HEK293 (cell line): ENCODE measurements around the gene CDH7.

Source experiments
- MEIS1 ChIP-seq: sonication (generic); formaldehyde crosslinking; IDR thresholded peaks from 2 replicates; pipeline ENCODE4 v1.8.1; 2022; ENCODE audit warnings: missing genetic modification reagents, mild to moderate bottlenecking, borderline replicate concordance
- SALL2 ChIP-seq: fragments of 450-650 bp; formaldehyde crosslinking; IDR thresholded peaks from 2 replicates; pipeline ENCODE4 v1.5.0; 2017; ENCODE audit warnings: missing biosample characterization, mild to moderate bottlenecking, missing genetic modification characterization, borderline replicate concordance
- TRIM28 ChIP-seq: IDR thresholded peaks from 2 replicates; pipeline ENCODE4 v1.6.1; 2011; ENCODE audit warnings: low read length, control low read depth, borderline replicate concordance
- ZFHX2 ChIP-seq: fragments of 450-650 bp; formaldehyde crosslinking; conservative IDR thresholded peaks from 2 replicates; pipeline ENCODE4 v1.5.1; 2016; ENCODE audit warnings: missing biosample characterization, missing genetic modification characterization
- ZNF133 ChIP-seq: fragments of 450-650 bp; formaldehyde crosslinking; IDR thresholded peaks from 2 replicates; pipeline ENCODE4 v1.5.1; 2016; ENCODE audit warnings: missing biosample characterization, missing genetic modification characterization
- ZNF624 ChIP-seq: fragments of 450-650 bp; formaldehyde crosslinking; IDR thresholded peaks from 2 replicates; pipeline ENCODE4 v1.5.1; 2017; ENCODE audit warnings: missing biosample characterization, missing genetic modification characterization
- TF ChIP-seq, protein P1 (sequence below): fragments of 450-650 bp; formaldehyde crosslinking; IDR thresholded peaks from 2 replicates; pipeline ENCODE4 v1.5.1; 2016; ENCODE audit warnings: missing biosample characterization, missing genetic modification characterization, low read depth
- TF ChIP-seq, protein P2 (sequence below): fragments of 450-650 bp; formaldehyde crosslinking; IDR thresholded peaks from 2 replicates; pipeline ENCODE4 v1.5.1; 2016; ENCODE audit warnings: missing biosample characterization, missing genetic modification characterization
- TF ChIP-seq, protein P3 (sequence below): fragments of 450-650 bp; formaldehyde crosslinking; IDR thresholded peaks from 2 replicates; pipeline ENCODE4 v1.5.1; 2016; ENCODE audit warnings: missing biosample characterization, missing genetic modification characterization
- TF ChIP-seq, protein P4 (sequence below): fragments of 450-650 bp; formaldehyde crosslinking; IDR thresholded peaks from 2 replicates; pipeline ENCODE4 v1.5.1; 2016; ENCODE audit warnings: missing biosample characterization, missing genetic modification characterization

DNA sequence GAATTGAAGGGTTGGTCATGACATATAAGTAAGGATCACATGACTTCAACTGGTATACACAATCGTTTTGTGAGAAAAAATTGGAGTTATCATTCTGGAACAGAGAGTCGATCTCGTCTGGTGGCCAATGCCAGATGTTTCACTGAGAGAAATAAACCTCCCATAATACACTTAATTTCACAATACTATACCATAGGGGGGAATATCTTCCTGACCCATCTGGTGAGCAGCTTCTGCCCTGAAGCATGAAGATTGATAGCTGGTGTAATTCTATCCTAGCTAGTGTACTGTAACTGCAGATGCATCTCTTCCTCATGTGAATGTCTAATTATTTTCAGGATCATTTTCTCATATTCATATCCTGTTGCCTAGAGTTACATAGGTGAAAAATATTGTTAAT, 15.7 kb upstream of the CDH7 start:
- no peak for TF ChIP-seq ZNF133 (tag by site-specific recombination)
- no peak for TF ChIP-seq ZNF624 (tag by site-specific recombination)
- TF ChIP-seq ZFHX2 (tag by site-specific recombination), result no peak
- TF ChIP-seq, protein P1, sequence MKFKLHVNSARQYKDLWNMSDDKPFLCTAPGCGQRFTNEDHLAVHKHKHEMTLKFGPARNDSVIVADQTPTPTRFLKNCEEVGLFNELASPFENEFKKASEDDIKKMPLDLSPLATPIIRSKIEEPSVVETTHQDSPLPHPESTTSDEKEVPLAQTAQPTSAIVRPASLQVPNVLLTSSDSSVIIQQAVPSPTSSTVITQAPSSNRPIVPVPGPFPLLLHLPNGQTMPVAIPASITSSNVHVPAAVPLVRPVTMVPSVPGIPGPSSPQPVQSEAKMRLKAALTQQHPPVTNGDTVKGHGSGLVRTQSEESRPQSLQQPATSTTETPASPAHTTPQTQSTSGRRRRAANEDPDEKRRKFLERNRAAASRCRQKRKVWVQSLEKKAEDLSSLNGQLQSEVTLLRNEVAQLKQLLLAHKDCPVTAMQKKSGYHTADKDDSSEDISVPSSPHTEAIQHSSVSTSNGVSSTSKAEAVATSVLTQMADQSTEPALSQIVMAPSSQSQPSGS, result no peak
- TF ChIP-seq, protein P2, sequence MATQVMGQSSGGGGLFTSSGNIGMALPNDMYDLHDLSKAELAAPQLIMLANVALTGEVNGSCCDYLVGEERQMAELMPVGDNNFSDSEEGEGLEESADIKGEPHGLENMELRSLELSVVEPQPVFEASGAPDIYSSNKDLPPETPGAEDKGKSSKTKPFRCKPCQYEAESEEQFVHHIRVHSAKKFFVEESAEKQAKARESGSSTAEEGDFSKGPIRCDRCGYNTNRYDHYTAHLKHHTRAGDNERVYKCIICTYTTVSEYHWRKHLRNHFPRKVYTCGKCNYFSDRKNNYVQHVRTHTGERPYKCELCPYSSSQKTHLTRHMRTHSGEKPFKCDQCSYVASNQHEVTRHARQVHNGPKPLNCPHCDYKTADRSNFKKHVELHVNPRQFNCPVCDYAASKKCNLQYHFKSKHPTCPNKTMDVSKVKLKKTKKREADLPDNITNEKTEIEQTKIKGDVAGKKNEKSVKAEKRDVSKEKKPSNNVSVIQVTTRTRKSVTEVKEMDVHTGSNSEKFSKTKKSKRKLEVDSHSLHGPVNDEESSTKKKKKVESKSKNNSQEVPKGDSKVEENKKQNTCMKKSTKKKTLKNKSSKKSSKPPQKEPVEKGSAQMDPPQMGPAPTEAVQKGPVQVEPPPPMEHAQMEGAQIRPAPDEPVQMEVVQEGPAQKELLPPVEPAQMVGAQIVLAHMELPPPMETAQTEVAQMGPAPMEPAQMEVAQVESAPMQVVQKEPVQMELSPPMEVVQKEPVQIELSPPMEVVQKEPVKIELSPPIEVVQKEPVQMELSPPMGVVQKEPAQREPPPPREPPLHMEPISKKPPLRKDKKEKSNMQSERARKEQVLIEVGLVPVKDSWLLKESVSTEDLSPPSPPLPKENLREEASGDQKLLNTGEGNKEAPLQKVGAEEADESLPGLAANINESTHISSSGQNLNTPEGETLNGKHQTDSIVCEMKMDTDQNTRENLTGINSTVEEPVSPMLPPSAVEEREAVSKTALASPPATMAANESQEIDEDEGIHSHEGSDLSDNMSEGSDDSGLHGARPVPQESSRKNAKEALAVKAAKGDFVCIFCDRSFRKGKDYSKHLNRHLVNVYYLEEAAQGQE (tag by site-specific recombination), result no peak
- TF ChIP-seq, protein P3, sequence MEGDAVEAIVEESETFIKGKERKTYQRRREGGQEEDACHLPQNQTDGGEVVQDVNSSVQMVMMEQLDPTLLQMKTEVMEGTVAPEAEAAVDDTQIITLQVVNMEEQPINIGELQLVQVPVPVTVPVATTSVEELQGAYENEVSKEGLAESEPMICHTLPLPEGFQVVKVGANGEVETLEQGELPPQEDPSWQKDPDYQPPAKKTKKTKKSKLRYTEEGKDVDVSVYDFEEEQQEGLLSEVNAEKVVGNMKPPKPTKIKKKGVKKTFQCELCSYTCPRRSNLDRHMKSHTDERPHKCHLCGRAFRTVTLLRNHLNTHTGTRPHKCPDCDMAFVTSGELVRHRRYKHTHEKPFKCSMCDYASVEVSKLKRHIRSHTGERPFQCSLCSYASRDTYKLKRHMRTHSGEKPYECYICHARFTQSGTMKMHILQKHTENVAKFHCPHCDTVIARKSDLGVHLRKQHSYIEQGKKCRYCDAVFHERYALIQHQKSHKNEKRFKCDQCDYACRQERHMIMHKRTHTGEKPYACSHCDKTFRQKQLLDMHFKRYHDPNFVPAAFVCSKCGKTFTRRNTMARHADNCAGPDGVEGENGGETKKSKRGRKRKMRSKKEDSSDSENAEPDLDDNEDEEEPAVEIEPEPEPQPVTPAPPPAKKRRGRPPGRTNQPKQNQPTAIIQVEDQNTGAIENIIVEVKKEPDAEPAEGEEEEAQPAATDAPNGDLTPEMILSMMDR (tag by site-specific recombination), result no peak
- TF ChIP-seq SALL2 (tag by site-specific recombination), result no peak
- TF ChIP-seq, protein P4, sequence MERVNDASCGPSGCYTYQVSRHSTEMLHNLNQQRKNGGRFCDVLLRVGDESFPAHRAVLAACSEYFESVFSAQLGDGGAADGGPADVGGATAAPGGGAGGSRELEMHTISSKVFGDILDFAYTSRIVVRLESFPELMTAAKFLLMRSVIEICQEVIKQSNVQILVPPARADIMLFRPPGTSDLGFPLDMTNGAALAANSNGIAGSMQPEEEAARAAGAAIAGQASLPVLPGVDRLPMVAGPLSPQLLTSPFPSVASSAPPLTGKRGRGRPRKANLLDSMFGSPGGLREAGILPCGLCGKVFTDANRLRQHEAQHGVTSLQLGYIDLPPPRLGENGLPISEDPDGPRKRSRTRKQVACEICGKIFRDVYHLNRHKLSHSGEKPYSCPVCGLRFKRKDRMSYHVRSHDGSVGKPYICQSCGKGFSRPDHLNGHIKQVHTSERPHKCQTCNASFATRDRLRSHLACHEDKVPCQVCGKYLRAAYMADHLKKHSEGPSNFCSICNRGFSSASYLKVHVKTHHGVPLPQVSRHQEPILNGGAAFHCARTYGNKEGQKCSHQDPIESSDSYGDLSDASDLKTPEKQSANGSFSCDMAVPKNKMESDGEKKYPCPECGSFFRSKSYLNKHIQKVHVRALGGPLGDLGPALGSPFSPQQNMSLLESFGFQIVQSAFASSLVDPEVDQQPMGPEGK (tag by site-specific recombination), result no peak
- TF ChIP-seq MEIS1 (CRISPR knock-in tag), result no peak
- no peak for TF ChIP-seq TRIM28
